ENCODE data around the gene RUNX1. TPM values are rescaled to one million over a fixed set of nuclear protein-coding genes. Genes with fewer than 3 reads are reported as not detected.

RUNX1 gene
- total RNA-seq, 1 experiment from 2014 or later, result 0.52 TPM

DNA sequence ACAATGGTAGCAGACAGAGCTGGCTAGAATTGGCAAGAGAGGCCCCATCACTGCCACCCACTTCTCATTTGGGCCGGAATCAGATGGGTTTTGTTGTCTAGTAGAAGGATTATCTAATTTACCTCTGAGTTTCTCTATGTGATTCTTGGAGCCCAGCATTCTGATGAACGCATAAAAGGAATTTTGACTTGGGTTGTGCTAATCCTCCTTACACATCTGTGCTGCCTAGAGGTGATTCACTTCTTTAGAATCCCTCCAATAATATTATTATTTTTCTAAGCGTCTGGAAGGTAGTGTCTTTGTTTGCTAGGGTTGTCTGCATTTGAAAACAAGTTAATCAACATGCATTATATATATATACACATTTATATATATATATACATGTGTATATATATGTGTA, 118.1 kb downstream of the RUNX1 start:
- H3K27ac ChIP-seq (ENCODE audit: low read depth, low read length, poor library complexity, severe bottlenecking), result no peak overlapping the region

DNA sequence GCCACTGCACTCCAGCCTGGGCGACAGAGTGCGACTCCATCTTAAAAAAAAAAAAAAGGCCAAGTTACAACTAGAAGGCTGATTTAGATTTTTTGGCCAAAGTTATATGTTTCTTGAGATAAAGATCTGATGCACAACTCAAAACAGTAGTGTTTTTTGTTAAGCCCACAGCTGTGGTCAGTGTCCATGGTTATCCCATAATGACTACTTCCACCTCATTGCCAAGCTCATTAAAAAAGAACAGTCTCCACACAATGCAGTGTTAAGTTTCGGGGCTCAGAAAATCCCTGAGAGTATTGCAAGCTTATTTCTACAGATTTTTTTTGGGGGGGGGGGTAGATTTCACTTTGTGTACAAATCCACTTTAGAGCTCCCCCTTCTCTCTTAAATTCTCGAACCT, 120.5 kb downstream of the RUNX1 start:
- H3K9me3 ChIP-seq (ENCODE audit: low read depth, low read length, poor library complexity, severe bottlenecking), result no peaks in the 10 kb centered on the region
- H3K27me3 ChIP-seq (replicated peaks; ENCODE audit: insufficient read depth, low read depth, low read length, poor library complexity), result peaks cover 8% of the 10 kb centered on the region
- no peak overlapping the region for H3K4me3 ChIP-seq (ENCODE audit: low read depth, low read length, poor library complexity, severe bottlenecking)
- no peak overlapping the region for H3K27ac ChIP-seq (ENCODE audit: low read depth, low read length, poor library complexity, severe bottlenecking)
- no peak for TF ChIP-seq EZH2 (IDR thresholded peaks at IDR 0.05; ENCODE audit: borderline replicate concordance, low read depth, low read length, poor library complexity, severe bottlenecking)
- POLR2A ChIA-PET (ENCODE audit: low non-redundant PET), result no interaction called here
- no peaks in the 10 kb centered on the region for H3K4me1 ChIP-seq (ENCODE audit: insufficient read depth, low read length, poor library complexity, severe bottlenecking)
- DNase-seq (ENCODE audit: low spot score), result no peak
- no TSS peak for BruUV-seq (replicated peaks)
- intact Hi-C loops (cut with micrococcal nuclease; ENCODE audit: unreplicated experiment), result no loop called here
- CTCF ChIA-PET, result interaction anchor here (0.6 kb wide), 1 partner anchor 401 kb away, joined by 4 read pairs; no protein-coding TSS in a partner anchor
- no peaks in the 10 kb centered on the region for H3K36me3 ChIP-seq (ENCODE audit: insufficient read depth, low read length, poor library complexity, severe bottlenecking)

More for the DNA sequence above, 118.1 kb downstream of the RUNX1 start:
- DNase-seq (ENCODE audit: low spot score), result no peak
- intact Hi-C loops (cut with micrococcal nuclease; ENCODE audit: unreplicated experiment), result no loop called here
- H3K36me3 ChIP-seq (ENCODE audit: insufficient read depth, low read length, poor library complexity, severe bottlenecking), result no peaks in the 10 kb centered on the region
- no peak for TF ChIP-seq EZH2 (IDR thresholded peaks at IDR 0.05; ENCODE audit: borderline replicate concordance, low read depth, low read length, poor library complexity, severe bottlenecking)
- TF ChIP-seq, protein P1, sequence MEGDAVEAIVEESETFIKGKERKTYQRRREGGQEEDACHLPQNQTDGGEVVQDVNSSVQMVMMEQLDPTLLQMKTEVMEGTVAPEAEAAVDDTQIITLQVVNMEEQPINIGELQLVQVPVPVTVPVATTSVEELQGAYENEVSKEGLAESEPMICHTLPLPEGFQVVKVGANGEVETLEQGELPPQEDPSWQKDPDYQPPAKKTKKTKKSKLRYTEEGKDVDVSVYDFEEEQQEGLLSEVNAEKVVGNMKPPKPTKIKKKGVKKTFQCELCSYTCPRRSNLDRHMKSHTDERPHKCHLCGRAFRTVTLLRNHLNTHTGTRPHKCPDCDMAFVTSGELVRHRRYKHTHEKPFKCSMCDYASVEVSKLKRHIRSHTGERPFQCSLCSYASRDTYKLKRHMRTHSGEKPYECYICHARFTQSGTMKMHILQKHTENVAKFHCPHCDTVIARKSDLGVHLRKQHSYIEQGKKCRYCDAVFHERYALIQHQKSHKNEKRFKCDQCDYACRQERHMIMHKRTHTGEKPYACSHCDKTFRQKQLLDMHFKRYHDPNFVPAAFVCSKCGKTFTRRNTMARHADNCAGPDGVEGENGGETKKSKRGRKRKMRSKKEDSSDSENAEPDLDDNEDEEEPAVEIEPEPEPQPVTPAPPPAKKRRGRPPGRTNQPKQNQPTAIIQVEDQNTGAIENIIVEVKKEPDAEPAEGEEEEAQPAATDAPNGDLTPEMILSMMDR (conservative IDR thresholded peaks at IDR 0.05; ENCODE audit: low read depth, low read length), result no peak
- POLR2A ChIA-PET (ENCODE audit: low non-redundant PET), result no interaction called here
- H3K4me1 ChIP-seq (ENCODE audit: insufficient read depth, low read length, poor library complexity, severe bottlenecking), result no peaks in the 10 kb centered on the region
- BruUV-seq (replicated peaks), result no TSS peak
- H3K27me3 ChIP-seq (replicated peaks; ENCODE audit: insufficient read depth, low read depth, low read length, poor library complexity), result peaks cover 21% of the 10 kb centered on the region
- H3K4me3 ChIP-seq (ENCODE audit: low read depth, low read length, poor library complexity, severe bottlenecking), result no peak overlapping the region
- no peaks in the 10 kb centered on the region for H3K9me3 ChIP-seq (ENCODE audit: low read depth, low read length, poor library complexity, severe bottlenecking)
- CTCF ChIA-PET, result no interaction called here

DNA sequence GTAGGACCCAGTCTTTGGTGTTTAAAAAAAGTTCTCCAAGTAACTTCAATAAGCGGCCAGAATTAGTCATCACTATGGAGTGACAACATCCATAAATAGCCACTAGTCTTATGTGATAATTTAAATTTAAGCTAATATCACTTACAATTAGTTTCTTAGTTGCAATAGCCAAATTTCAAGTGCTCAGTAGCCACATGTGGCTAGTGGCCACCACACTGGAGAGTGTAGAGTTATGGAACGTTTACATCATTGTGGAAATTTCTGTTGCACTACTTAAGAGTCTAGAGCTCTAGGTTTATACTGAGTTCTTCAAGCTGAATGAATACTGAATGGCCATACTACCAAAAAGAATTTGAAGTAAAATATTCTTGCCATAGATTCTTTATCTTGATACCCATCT, 121.1 kb downstream of the RUNX1 start:
- ChIA-PET CTCF (interaction anchor here (0.6 kb wide), 1 partner anchor 402 kb away, joined by 4 read pairs; no protein-coding TSS in a partner anchor), POLR2A (ENCODE audit: low non-redundant PET) (no interaction called here)
- BruUV-seq (replicated peaks), result no TSS peak
- no peak for TF ChIP-seq EZH2 (IDR thresholded peaks at IDR 0.05; ENCODE audit: borderline replicate concordance, low read depth, low read length, poor library complexity, severe bottlenecking)
- TF ChIP-seq, protein P1 (conservative IDR thresholded peaks at IDR 0.05; ENCODE audit: low read depth, low read length), result no peak
- H3K4me1 ChIP-seq (ENCODE audit: insufficient read depth, low read length, poor library complexity, severe bottlenecking), result no peaks in the 10 kb centered on the region
- no peak for DNase-seq (ENCODE audit: low spot score)
- peaks cover 8% of the 10 kb centered on the region for H3K27me3 ChIP-seq (replicated peaks; ENCODE audit: insufficient read depth, low read depth, low read length, poor library complexity)
- no peak overlapping the region for H3K4me3 ChIP-seq (ENCODE audit: low read depth, low read length, poor library complexity, severe bottlenecking)
- no peaks in the 10 kb centered on the region for H3K36me3 ChIP-seq (ENCODE audit: insufficient read depth, low read length, poor library complexity, severe bottlenecking)
- intact Hi-C loops (cut with micrococcal nuclease; ENCODE audit: unreplicated experiment), result no loop called here
- no peaks in the 10 kb centered on the region for H3K9me3 ChIP-seq (ENCODE audit: low read depth, low read length, poor library complexity, severe bottlenecking)
- H3K27ac ChIP-seq (ENCODE audit: low read depth, low read length, poor library complexity, severe bottlenecking), result no peak overlapping the region

DNA sequence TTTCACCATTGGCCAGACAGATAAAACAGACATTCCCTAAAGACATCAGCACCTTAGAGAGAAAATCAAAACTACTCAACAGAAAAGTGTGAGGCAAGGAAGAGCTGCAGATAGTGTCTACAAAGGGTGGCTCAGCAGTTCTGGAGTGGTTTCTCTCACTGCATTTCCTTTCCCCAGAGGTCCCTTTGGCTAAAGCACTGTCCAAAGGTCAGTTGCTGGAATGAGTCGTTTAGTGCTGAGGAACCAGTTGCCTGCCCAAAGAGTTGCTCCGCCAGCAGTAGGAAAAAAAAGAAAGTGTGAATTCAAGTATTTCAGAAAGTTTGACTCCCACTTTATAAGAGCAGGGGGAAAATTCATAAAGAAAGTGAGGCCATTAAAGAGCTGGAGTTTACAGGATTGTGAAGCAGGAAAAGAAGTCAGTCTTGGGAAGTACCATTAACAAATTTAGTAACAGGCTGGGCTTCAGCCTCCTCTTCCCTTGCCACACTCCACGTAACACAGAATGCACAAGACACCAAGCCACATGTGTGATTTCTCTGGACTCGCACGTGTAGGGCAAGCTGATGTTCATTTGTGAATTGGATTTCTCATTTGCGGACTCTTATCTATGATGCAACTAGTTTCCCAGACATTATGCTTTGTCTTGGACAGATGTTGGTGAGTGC, 122.2 kb downstream of the RUNX1 start:
- BruUV-seq (replicated peaks), result no TSS peak
- no peak overlapping the region for H3K4me3 ChIP-seq (ENCODE audit: low read depth, low read length, poor library complexity, severe bottlenecking)
- H3K9me3 ChIP-seq (ENCODE audit: low read depth, low read length, poor library complexity, severe bottlenecking), result no peaks in the 10 kb centered on the region
- TF ChIP-seq EZH2 (IDR thresholded peaks at IDR 0.05; ENCODE audit: borderline replicate concordance, low read depth, low read length, poor library complexity, severe bottlenecking), result no peak
- TF ChIP-seq, protein P1 (conservative IDR thresholded peaks at IDR 0.05; ENCODE audit: low read depth, low read length), result no peak
- CTCF ChIA-PET, result interaction anchor here (0.6 kb wide), 1 partner anchor 277 kb away, joined by 6 read pairs; no protein-coding TSS in a partner anchor
- intact Hi-C loops (cut with micrococcal nuclease; ENCODE audit: unreplicated experiment), result no loop called here
- H3K27me3 ChIP-seq (replicated peaks; ENCODE audit: insufficient read depth, low read depth, low read length, poor library complexity), result peaks cover 8% of the 10 kb centered on the region
- DNase-seq (ENCODE audit: low spot score), result no peak
- POLR2A ChIA-PET (ENCODE audit: low non-redundant PET), result no interaction called here
- no peaks in the 10 kb centered on the region for H3K4me1 ChIP-seq (ENCODE audit: insufficient read depth, low read length, poor library complexity, severe bottlenecking)
- no peaks in the 10 kb centered on the region for H3K36me3 ChIP-seq (ENCODE audit: insufficient read depth, low read length, poor library complexity, severe bottlenecking)
- no peak overlapping the region for H3K27ac ChIP-seq (ENCODE audit: low read depth, low read length, poor library complexity, severe bottlenecking)

All from A673 (cell line).